Liver (tissue), 9 donors: Measurements from ENCODE around the gene SRC. TPM values are rescaled to one million over a fixed set of nuclear protein-coding genes. Genes with fewer than 3 reads are reported as not detected.

ENCODE experiments used
- DNase-seq: peaks from one replicate; pipeline ENCODE4 v3.0.0-alpha.2; 2017; ENCODE audit warnings: low spot score
- H3K27ac ChIP-seq, 2 donors: one replicate each; pipeline ENCODE4 v1.7.0; 2013; ENCODE audit warnings: inconsistent platforms in 2 of 2, low read length in 2 of 2, control low read depth in 1 of 2, low read depth in 1 of 2, mild to moderate bottlenecking in 1 of 2
- H3K27me3 ChIP-seq, 4 donors: one replicate each; pipeline versions ENCODE4 v1.6.1 to v1.7.0; 2013; ENCODE audit warnings: low read length in 3 of 4, inconsistent platforms in 1 of 4, mild to moderate bottlenecking in 1 of 4, moderate library complexity in 1 of 4; ENCODE audit not compliant: control insufficient read depth in 4 of 4, insufficient read depth in 4 of 4
- H3K36me3 ChIP-seq, 4 donors: one replicate each; pipeline versions ENCODE4 v1.6.1 to v1.7.0; 2013; ENCODE audit warnings: low read length in 3 of 4, mild to moderate bottlenecking in 3 of 4, low read depth in 1 of 4, moderate library complexity in 1 of 4; ENCODE audit not compliant: control insufficient read depth in 4 of 4, insufficient read depth in 3 of 4
- H3K4me1 ChIP-seq, 4 donors: one replicate each; pipeline versions ENCODE4 v1.6.1 to v1.7.0; 2013; ENCODE audit warnings: low read length in 3 of 4, mild to moderate bottlenecking in 3 of 4, moderate library complexity in 1 of 4; ENCODE audit not compliant: control insufficient read depth in 4 of 4, insufficient read depth in 4 of 4
- H3K4me3 ChIP-seq, 3 donors: one replicate each; pipeline versions ENCODE4 v1.6.1 to v1.7.0; 2013; ENCODE audit warnings: low read length in 3 of 3, control low read depth in 1 of 3, low read depth in 1 of 3, mild to moderate bottlenecking in 1 of 3
- H3K9ac ChIP-seq, 2 donors: one replicate each; pipeline ENCODE4 v1.7.0; 2013; ENCODE audit warnings: low read length in 2 of 2, mild to moderate bottlenecking in 2 of 2, moderate library complexity in 2 of 2, control low read depth in 1 of 2, low read depth in 1 of 2
- H3K9me3 ChIP-seq, 4 donors: one replicate each; pipeline versions ENCODE4 v1.6.1 to v1.7.0; 2013; ENCODE audit warnings: low read length in 3 of 4; ENCODE audit not compliant: control insufficient read depth in 4 of 4
- ATF3 ChIP-seq: IDR thresholded peaks from 2 replicates; pipeline ENCODE4 v1.6.1; 2016; ENCODE audit warnings: antibody characterized with exemption
- CTCF ChIP-seq: fragments of 150-350 bp; IDR thresholded peaks from 2 replicates; pipeline ENCODE4 v1.5.1; 2017; ENCODE audit warnings: improper control_type of control experiment, low read depth, low read length; ENCODE audit not compliant: missing input control
- EGR1 ChIP-seq, 2 donors: IDR thresholded peaks; 2 replicates each; pipeline ENCODE4 v1.6.1; 2016 to 2018; ENCODE audit warnings: antibody characterized with exemption in 2 of 2, low read depth in 2 of 2
- FOXA1 ChIP-seq: IDR thresholded peaks from 2 replicates; pipeline ENCODE4 v1.6.1; 2016; ENCODE audit warnings: antibody characterized with exemption
- FOXA2 ChIP-seq: IDR thresholded peaks from 2 replicates; pipeline ENCODE4 v1.6.1; 2016; ENCODE audit warnings: antibody characterized with exemption
- GABPA ChIP-seq, 2 donors: IDR thresholded peaks in 1 of 2; conservative IDR thresholded peaks in 1 of 2; 2 replicates each; pipeline ENCODE4 v1.6.1; 2016; ENCODE audit warnings: antibody characterized with exemption in 2 of 2, mild to moderate bottlenecking in 1 of 2, moderate library complexity in 1 of 2
- HNF4A ChIP-seq, 2 donors: conservative IDR thresholded peaks; 2 replicates each; pipeline ENCODE4 v1.6.1; 2016; ENCODE audit warnings: antibody characterized with exemption in 2 of 2, mild to moderate bottlenecking in 2 of 2
- HNF4G ChIP-seq: IDR thresholded peaks from 2 replicates; pipeline ENCODE4 v1.6.1; 2016; ENCODE audit warnings: antibody characterized with exemption
- JUND ChIP-seq, 2 donors: IDR thresholded peaks; 2 replicates each; pipeline ENCODE4 v1.6.1; 2016; ENCODE audit warnings: antibody characterized with exemption in 2 of 2
- MAX ChIP-seq: IDR thresholded peaks from 2 replicates; pipeline ENCODE4 v1.6.1; 2016; ENCODE audit warnings: antibody characterized with exemption
- NR2F2 ChIP-seq: IDR thresholded peaks from 2 replicates; pipeline ENCODE4 v1.6.1; 2016; ENCODE audit warnings: antibody characterized with exemption
- RAD21 ChIP-seq, 2 donors: IDR thresholded peaks; 2 replicates each; pipeline ENCODE4 v1.6.1; 2016; ENCODE audit warnings: antibody characterized with exemption in 2 of 2, mild to moderate bottlenecking in 2 of 2
- REST ChIP-seq: IDR thresholded peaks from 2 replicates; pipeline ENCODE4 v1.6.1; 2016; ENCODE audit warnings: antibody characterized with exemption, mild to moderate bottlenecking
- SP1 ChIP-seq: IDR thresholded peaks from 2 replicates; pipeline ENCODE4 v1.6.1; 2018; ENCODE audit warnings: antibody characterized with exemption, mild to moderate bottlenecking
- TAF1 ChIP-seq: conservative IDR thresholded peaks from 2 replicates; pipeline ENCODE4 v1.6.1; 2016; ENCODE audit warnings: antibody characterized with exemption, mild to moderate bottlenecking
- YY1 ChIP-seq: IDR thresholded peaks from 2 replicates; pipeline ENCODE4 v1.6.1; 2016; ENCODE audit warnings: antibody characterized with exemption, mild to moderate bottlenecking
- ZBTB33 ChIP-seq: IDR thresholded peaks from 2 replicates; pipeline ENCODE4 v1.6.1; 2016; ENCODE audit warnings: antibody characterized with exemption
- WGBS: extraction: QIAGEN DNeasy Blood & Tissue Kit; methylation state at CpG from one replicate; pipeline ENCODE4 v1.1.7; 2013; 5-methylcytosine and 5-hydroxymethylcytosine counted together
- polyA plus RNA-seq, 2 donors: library from polyadenylated mRNA; stranded (reverse) in 1 of 2; unstranded in 1 of 2; fragments of 200-250 nt in 1 of 2; fragments of >200 nt in 1 of 2; fragmentation: Nextera tagmentation in 1 of 2; extraction: Ambion mirVana in 1 of 2; gene quantifications; one replicate each; pipeline versions ENCODE4 v1.2.1 to v1.2.3, GENCODE V29; 2013 to 2015
- total RNA-seq, 2 donors: library from RNA; depleted of rRNA; stranded (reverse); fragments of >200 nt; gene quantifications; one replicate each; pipeline ENCODE4 v1.2.3, GENCODE V29; 2014
- donor health status: healthy.
- donor health status: healthy.
- donor health status: healthy.
- donor health status: healthy.
- donor health status: healthy.

SRC gene
- total and polyA plus RNA-seq, 4 donors: 3.3 to 21.2 (median 5.4) TPM

- H3K4me3 ChIP-seq: no peak overlapping the region
- TF ChIP-seq HNF4G (no peak), SP1 (no peak), YY1 (no peak), HNF4A (conservative IDR thresholded peaks at IDR 0.05) (no peak), GABPA (IDR thresholded peaks at IDR 0.05 in 1 of 2, conservative IDR thresholded peaks at IDR 0.05 in 1 of 2) (no peak), TAF1 (no peak), NR2F2 (no peak), CTCF (no peak), EGR1 (IDR thresholded peaks at IDR 0.05; ENCODE audit: low read depth in 2 of 2) (no peak), RAD21 (IDR thresholded peaks at IDR 0.05) (no peak), ATF3 (no peak), JUND (IDR thresholded peaks at IDR 0.05) (no peak), FOXA2 (no peak), MAX (no peak), ZBTB33 (no peak), FOXA1 (no peak)
- no peaks in the 10 kb centered on the region for H3K9me3 ChIP-seq
- H3K4me1 ChIP-seq: peaks cover 0 to 3% (median 0%) of the 10 kb centered on the region in 4 donors
- no peaks in the 10 kb centered on the region for H3K27me3 ChIP-seq
- H3K27ac ChIP-seq: peak overlapping the region in 1 of 2 donors; percentile 32
- no peak for DNase-seq
- no peaks in the 10 kb centered on the region for H3K36me3 ChIP-seq
- H3K9ac ChIP-seq: no peak overlapping the region
- 85% methylated on average over 11 of the region's 11 CpGs for WGBS
Measured at GRCh38 chr20:37356961-37357371, 11.0 kb downstream of the SRC start.

GRCh38 chr20:37357481-37358365, 11.8 kb downstream of the SRC start:
- DNase-seq: no peak
- H3K36me3 ChIP-seq: no peaks in the 10 kb centered on the region
- peak overlapping the region in 1 of 2 donors; percentile 32 for H3K27ac ChIP-seq
- no peak overlapping the region for H3K9ac ChIP-seq
- no peaks in the 10 kb centered on the region for H3K27me3 ChIP-seq
- H3K4me3 ChIP-seq: no peak overlapping the region
- 86% methylated on average over 15 of the region's 15 CpGs for WGBS
- H3K9me3 ChIP-seq: no peaks in the 10 kb centered on the region
- H3K4me1 ChIP-seq: peaks cover 0 to 3% (median 0%) of the 10 kb centered on the region in 4 donors
- TF ChIP-seq TAF1 (no peak), FOXA2 (no peak), ZBTB33 (no peak), HNF4A (conservative IDR thresholded peaks at IDR 0.05) (no peak), YY1 (no peak), CTCF (no peak), REST (no peak), JUND (IDR thresholded peaks at IDR 0.05) (no peak), GABPA (IDR thresholded peaks at IDR 0.05 in 1 of 2, conservative IDR thresholded peaks at IDR 0.05 in 1 of 2) (no peak), HNF4G (no peak), SP1 (no peak), NR2F2 (no peak), EGR1 (IDR thresholded peaks at IDR 0.05; ENCODE audit: low read depth in 2 of 2) (no peak), RAD21 (IDR thresholded peaks at IDR 0.05) (no peak)
